GM12878 (cell line): ENCODE measurements around the gene LRRC59. TPM values are rescaled to one million over a fixed set of nuclear protein-coding genes. Genes with fewer than 3 reads are reported as not detected.

ENCODE experiments used
- BCL3 ChIP-seq: IDR thresholded peaks from 2 replicates; pipeline ENCODE4 v1.6.1; 2011; ENCODE audit warnings: borderline replicate concordance, low read depth, mild to moderate bottlenecking, moderate library complexity, low read length; ENCODE audit not compliant: insufficient read depth, poor library complexity, severe bottlenecking
- CHD1 ChIP-seq: IDR thresholded peaks from 2 replicates; pipeline ENCODE4 v1.6.1; 2012; ENCODE audit warnings: low read depth, low read length, improper control_type of control experiment
- CHD4 ChIP-seq: fragments of 200-600 bp; sonication (generic); IDR thresholded peaks from 2 replicates; pipeline ENCODE4 v1.6.1; 2016; ENCODE audit warnings: mild to moderate bottlenecking
- EZH2 ChIP-seq: IDR thresholded peaks from 2 replicates; pipeline ENCODE4 v1.6.1; 2012; ENCODE audit warnings: low read depth, mild to moderate bottlenecking, control low read depth, inconsistent platforms, low read length, borderline replicate concordance; ENCODE audit not compliant: control insufficient read depth
- IRF5 ChIP-seq: fragments of 450-650 bp; IDR thresholded peaks from 2 replicates; pipeline ENCODE4 v1.6.1; 2017; ENCODE audit warnings: borderline replicate concordance
- JUND ChIP-seq: IDR thresholded peaks from 2 replicates; pipeline ENCODE4 v1.6.1; 2012; ENCODE audit warnings: low read depth, mild to moderate bottlenecking, low read length, improper control_type of control experiment, moderate library complexity
- KAT2A ChIP-seq: conservative IDR thresholded peaks from 2 replicates; pipeline ENCODE4 v1.6.1; 2011; ENCODE audit warnings: low read depth, low read length; ENCODE audit not compliant: control insufficient read depth
- MLLT1 ChIP-seq: fragments of 450-650 bp; IDR thresholded peaks from 2 replicates; pipeline ENCODE4 v1.6.1; 2016; ENCODE audit warnings: mild to moderate bottlenecking
- MYB ChIP-seq: fragments of 150-350 bp; IDR thresholded peaks from 2 replicates; pipeline ENCODE4 v1.6.1; 2014; ENCODE audit warnings: mild to moderate bottlenecking, low read depth, low read length, borderline replicate concordance
- NR2C2 ChIP-seq: IDR thresholded peaks from 2 replicates; pipeline ENCODE4 v1.6.1; 2011; ENCODE audit warnings: borderline replicate concordance, low read depth; ENCODE audit not compliant: control insufficient read depth, insufficient read length
- PML ChIP-seq: IDR thresholded peaks from 2 replicates; pipeline ENCODE4 v1.6.1; 2012; ENCODE audit warnings: low read length, inconsistent platforms
- POU2F2 ChIP-seq: IDR thresholded peaks from 3 replicates; pipeline ENCODE4 v1.6.1; 2011; ENCODE audit warnings: low read depth, mild to moderate bottlenecking, low read length, borderline replicate concordance
- SIX5 ChIP-seq: IDR thresholded peaks from 2 replicates; pipeline ENCODE4 v1.6.1; 2011; ENCODE audit warnings: mild to moderate bottlenecking, low read depth, low read length, moderate library complexity; ENCODE audit not compliant: severe bottlenecking
- TBL1XR1 ChIP-seq: IDR thresholded peaks from 2 replicates; pipeline ENCODE4 v1.6.1; 2012; ENCODE audit warnings: low read depth, low read length, improper control_type of control experiment
- TCF12 ChIP-seq: IDR thresholded peaks from 2 replicates; pipeline ENCODE4 v1.6.1; 2011; ENCODE audit warnings: low read depth, mild to moderate bottlenecking, low read length
- TCF7 ChIP-seq: IDR thresholded peaks from 2 replicates; pipeline ENCODE4 v1.6.1; 2014; ENCODE audit warnings: antibody characterized with exemption, borderline replicate concordance
- YBX1 ChIP-seq: fragments of 450-650 bp; IDR thresholded peaks from 2 replicates; pipeline ENCODE4 v1.6.1; 2016; ENCODE audit warnings: antibody characterized with exemption
- ZBED1 ChIP-seq: IDR thresholded peaks from 2 replicates; pipeline ENCODE4 v1.6.1; 2016; ENCODE audit warnings: borderline replicate concordance
- polyA plus RNA-seq, 11 experiments: library from polyadenylated mRNA; depleted of rRNA in 4 of 11; unstranded in 6 of 11; stranded (reverse) in 5 of 11; fragments of >200 nt; fragmentation: Nextera tagmentation in 4 of 11; fragmentation: Illumina TruSeq in 1 of 11; extraction: Ambion mirVana in 4 of 11; extraction: Trizol in 1 of 11; gene quantifications; 1 replicate in 1 of 11; 2 replicates in 10 of 11; pipeline versions ENCODE4 v1.2.1 to v1.2.3, GENCODE V29; 2011 to 2016; ENCODE audit warnings: inconsistent platforms in 2 of 11, missing spikeins in 2 of 11, low read depth in 1 of 11
- total RNA-seq, 4 experiments: library from RNA; depleted of rRNA in 3 of 4; stranded (reverse); fragments of >200 nt in 3 of 4; fragmentation: Illumina TruSeq in 1 of 4; extraction: Trizol in 1 of 4; gene quantifications; 2 replicates each; pipeline versions ENCODE4 v1.2.1 to v1.2.3, GENCODE V29; 2013 to 2021
- TF ChIP-seq, protein P1 (sequence below): IDR thresholded peaks from 2 replicates; pipeline ENCODE4 v1.6.1; 2011; ENCODE audit warnings: mild to moderate bottlenecking, low read depth, low read length, moderate library complexity; ENCODE audit not compliant: insufficient replicate concordance
- TF ChIP-seq, protein P2 (sequence below): fragments of 150-350 bp; IDR thresholded peaks from 2 replicates; pipeline ENCODE4 v1.6.1; 2016; ENCODE audit warnings: low read depth, low read length

LRRC59 gene
- total and polyA plus RNA-seq, 10 of the 15 experiments (the other 5 are each of a cell fraction or from before 2014, with no cell fraction given) = 8.8 to 82.2 (median 63.0) TPM

DNA sequence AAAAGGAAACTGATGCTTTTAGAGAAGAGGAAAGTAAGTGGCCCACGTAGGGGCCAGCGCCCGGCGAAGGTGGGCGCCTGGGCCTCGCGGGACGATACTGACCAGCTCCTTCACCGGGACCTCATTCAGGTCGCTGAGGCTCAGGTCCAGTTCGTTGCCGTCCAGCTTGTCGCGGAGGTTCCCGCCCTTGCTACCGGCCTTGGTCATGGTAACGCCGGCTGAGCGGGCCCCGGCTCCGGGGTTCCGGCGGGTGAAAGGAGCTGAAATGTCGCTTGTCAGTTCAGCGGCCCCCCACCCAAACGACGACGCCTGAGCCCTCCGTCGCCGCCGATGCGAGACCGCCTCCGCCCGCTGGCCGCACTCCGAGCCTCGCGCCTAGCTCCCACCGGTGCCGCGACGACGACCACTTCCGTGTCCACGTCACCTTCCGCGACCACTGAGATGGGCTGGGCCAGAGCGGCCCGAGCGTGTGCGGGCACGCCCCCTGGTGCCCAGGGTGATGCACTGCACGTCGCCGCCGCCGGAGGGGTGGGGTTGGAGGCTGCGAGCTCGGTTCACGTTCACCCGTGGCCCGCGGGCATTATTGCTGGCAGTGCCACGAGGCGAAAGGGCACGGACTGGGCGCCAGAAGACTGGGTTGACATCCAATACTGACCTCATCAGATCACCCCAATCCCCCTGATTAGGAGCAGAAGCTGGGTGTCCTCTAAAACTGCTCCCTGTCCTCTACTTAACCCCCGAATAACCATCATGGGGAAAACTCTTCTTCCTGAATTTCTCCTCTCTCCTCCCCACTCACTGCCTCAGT is at the start of gene LRRC59 (continued):
- no peak for TF ChIP-seq TBL1XR1
- TF ChIP-seq, protein P1, sequence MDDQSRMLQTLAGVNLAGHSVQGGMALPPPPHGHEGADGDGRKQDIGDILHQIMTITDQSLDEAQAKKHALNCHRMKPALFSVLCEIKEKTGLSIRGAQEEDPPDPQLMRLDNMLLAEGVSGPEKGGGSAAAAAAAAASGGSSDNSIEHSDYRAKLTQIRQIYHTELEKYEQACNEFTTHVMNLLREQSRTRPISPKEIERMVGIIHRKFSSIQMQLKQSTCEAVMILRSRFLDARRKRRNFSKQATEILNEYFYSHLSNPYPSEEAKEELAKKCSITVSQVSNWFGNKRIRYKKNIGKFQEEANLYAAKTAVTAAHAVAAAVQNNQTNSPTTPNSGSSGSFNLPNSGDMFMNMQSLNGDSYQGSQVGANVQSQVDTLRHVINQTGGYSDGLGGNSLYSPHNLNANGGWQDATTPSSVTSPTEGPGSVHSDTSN = peak; percentile 29
- TF ChIP-seq PML = peak; percentile 59; the same call in 1 of the 2 replicates
- peak; percentile 65; the same call in 1 of the 2 replicates for TF ChIP-seq JUND
- TF ChIP-seq KAT2A = no peak
- no peak for TF ChIP-seq ZBED1
- no peak for TF ChIP-seq MYB
- TF ChIP-seq IRF5 = no peak
- no peak for TF ChIP-seq EZH2
- TF ChIP-seq, protein P2, sequence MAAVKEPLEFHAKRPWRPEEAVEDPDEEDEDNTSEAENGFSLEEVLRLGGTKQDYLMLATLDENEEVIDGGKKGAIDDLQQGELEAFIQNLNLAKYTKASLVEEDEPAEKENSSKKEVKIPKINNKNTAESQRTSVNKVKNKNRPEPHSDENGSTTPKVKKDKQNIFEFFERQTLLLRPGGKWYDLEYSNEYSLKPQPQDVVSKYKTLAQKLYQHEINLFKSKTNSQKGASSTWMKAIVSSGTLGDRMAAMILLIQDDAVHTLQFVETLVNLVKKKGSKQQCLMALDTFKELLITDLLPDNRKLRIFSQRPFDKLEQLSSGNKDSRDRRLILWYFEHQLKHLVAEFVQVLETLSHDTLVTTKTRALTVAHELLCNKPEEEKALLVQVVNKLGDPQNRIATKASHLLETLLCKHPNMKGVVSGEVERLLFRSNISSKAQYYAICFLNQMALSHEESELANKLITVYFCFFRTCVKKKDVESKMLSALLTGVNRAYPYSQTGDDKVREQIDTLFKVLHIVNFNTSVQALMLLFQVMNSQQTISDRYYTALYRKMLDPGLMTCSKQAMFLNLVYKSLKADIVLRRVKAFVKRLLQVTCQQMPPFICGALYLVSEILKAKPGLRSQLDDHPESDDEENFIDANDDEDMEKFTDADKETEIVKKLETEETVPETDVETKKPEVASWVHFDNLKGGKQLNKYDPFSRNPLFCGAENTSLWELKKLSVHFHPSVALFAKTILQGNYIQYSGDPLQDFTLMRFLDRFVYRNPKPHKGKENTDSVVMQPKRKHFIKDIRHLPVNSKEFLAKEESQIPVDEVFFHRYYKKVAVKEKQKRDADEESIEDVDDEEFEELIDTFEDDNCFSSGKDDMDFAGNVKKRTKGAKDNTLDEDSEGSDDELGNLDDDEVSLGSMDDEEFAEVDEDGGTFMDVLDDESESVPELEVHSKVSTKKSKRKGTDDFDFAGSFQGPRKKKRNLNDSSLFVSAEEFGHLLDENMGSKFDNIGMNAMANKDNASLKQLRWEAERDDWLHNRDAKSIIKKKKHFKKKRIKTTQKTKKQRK = no peak
- TF ChIP-seq CHD1 = no peak
- no peak for TF ChIP-seq TCF7
- TF ChIP-seq TCF12 = no peak
- TF ChIP-seq CHD4 = no peak
- TF ChIP-seq YBX1 = no peak
- peak; percentile 37 for TF ChIP-seq BCL3
- no peak for TF ChIP-seq NR2C2
- peak; percentile 87 for TF ChIP-seq POU2F2
- peak; percentile 48 for TF ChIP-seq SIX5
- TF ChIP-seq MLLT1 = no peak
